Mammary epithelial cell (primary cell): ENCODE results near the gene NLRP9.

Experiments
- EZH2 ChIP-seq: IDR thresholded peaks from 2 replicates; pipeline ENCODE4 v1.6.1; 2012; ENCODE audit warnings: low read length, inconsistent platforms, borderline replicate concordance
- TF ChIP-seq, protein P1 (sequence below), 2 donors: IDR thresholded peaks in 1 of 2; conservative IDR thresholded peaks in 1 of 2; 2 replicates each; pipeline ENCODE4 v1.5.1; 2011 to 2012; ENCODE audit warnings: inconsistent platforms in 2 of 2, low read length in 2 of 2, mild to moderate bottlenecking in 2 of 2, control low read depth in 1 of 2, low read depth in 1 of 2; ENCODE audit not compliant: insufficient read depth in 1 of 2; ENCODE audit errors: extremely low read depth in 1 of 2

DNA sequence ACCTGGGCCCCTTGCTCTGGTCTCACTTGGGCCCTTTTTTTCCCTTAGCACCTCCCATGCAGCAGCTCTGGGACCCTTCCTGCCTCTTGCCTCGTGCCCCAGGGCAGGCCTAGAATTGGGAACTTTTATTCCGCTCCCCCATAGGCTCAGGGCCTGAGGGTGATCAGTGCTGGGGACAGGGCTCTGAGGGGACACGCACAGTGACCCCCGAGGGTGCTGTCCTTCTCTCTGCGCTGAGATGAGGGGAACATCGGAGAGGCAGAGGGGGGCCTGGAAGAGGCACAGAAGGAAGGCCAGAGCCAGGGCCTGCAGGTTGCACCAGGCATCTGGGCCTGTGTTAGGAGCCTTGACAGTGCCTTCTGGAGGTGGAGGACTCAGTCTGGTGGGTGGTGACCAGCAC is 52.4 kb downstream of the NLRP9 start:
- TF ChIP-seq, protein P1, sequence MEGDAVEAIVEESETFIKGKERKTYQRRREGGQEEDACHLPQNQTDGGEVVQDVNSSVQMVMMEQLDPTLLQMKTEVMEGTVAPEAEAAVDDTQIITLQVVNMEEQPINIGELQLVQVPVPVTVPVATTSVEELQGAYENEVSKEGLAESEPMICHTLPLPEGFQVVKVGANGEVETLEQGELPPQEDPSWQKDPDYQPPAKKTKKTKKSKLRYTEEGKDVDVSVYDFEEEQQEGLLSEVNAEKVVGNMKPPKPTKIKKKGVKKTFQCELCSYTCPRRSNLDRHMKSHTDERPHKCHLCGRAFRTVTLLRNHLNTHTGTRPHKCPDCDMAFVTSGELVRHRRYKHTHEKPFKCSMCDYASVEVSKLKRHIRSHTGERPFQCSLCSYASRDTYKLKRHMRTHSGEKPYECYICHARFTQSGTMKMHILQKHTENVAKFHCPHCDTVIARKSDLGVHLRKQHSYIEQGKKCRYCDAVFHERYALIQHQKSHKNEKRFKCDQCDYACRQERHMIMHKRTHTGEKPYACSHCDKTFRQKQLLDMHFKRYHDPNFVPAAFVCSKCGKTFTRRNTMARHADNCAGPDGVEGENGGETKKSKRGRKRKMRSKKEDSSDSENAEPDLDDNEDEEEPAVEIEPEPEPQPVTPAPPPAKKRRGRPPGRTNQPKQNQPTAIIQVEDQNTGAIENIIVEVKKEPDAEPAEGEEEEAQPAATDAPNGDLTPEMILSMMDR (conservative IDR thresholded peaks at IDR 0.05 in 1 of 2, IDR thresholded peaks at IDR 0.05 in 1 of 2; ENCODE audit: extremely low read depth in 1 of 2, insufficient read depth in 1 of 2, low read depth in 1 of 2, low read length in 2 of 2): no peak
- TF ChIP-seq EZH2: no peak
